OCI-LY7 (cell line): ENCODE measurements around the gene DACT3. TPM values are rescaled to one million over a fixed set of nuclear protein-coding genes. Genes with fewer than 3 reads are reported as not detected.

Source experiments
- BruUV-seq: library from RNA; stranded (reverse); fragments of 400-500 nt; replicated peaks from 2 replicates; lab custom pipeline; 2021; lab: Mats Ljungman, UMichigan
- CTCF ChIA-PET: fragments of 300-600 bp; sonication (Branson Sonifier 250); formaldehyde crosslinking; loops from one replicate; lab custom pipeline; 2022; ENCODE audit warnings: antibody characterized with exemption; ENCODE audit not compliant: unreplicated experiment; lab: Charles Lee
- POLR2A ChIA-PET: fragments of 300-600 bp; sonication (Branson Sonifier 250); formaldehyde crosslinking; loops from one replicate; lab custom pipeline; 2022; ENCODE audit warnings: antibody characterized with exemption; lab: Charles Lee
- DNase-seq: peaks from one replicate; pipeline ENCODE4 v3.0.0-alpha.2; 2015; ENCODE audit warnings: low spot score
- H2AFZ ChIP-seq: fragments of 200-600 bp; sonication (generic), shearing (Covaris generic); 2 replicates; pipeline ENCODE4 v1.6.1; 2014; ENCODE audit warnings: mild to moderate bottlenecking, antibody characterized with exemption, low read length, moderate library complexity
- H3K27ac ChIP-seq: fragments of 200-600 bp; sonication (generic); 2 replicates; pipeline ENCODE4 v1.5.1; 2014; ENCODE audit warnings: mixed run types, low read depth, mild to moderate bottlenecking, moderate library complexity, low read length, inconsistent platforms; ENCODE audit not compliant: poor library complexity, severe bottlenecking
- H3K36me3 ChIP-seq: fragments of 200-600 bp; sonication (generic); 2 replicates; pipeline ENCODE4 v1.6.1; 2014; ENCODE audit warnings: mild to moderate bottlenecking, antibody characterized with exemption, low read length, moderate library complexity, mixed read lengths; ENCODE audit not compliant: insufficient read depth
- H3K4me1 ChIP-seq: fragments of 200-600 bp; sonication (generic); 2 replicates; pipeline ENCODE4 v1.5.1; 2014; ENCODE audit warnings: mild to moderate bottlenecking, low read length; ENCODE audit not compliant: insufficient read depth, poor library complexity, severe bottlenecking
- H3K4me2 ChIP-seq: fragments of 200-600 bp; sonication (generic); 2 replicates; pipeline ENCODE4 v1.6.1; 2014; ENCODE audit warnings: mild to moderate bottlenecking, low read length
- H3K4me3 ChIP-seq: fragments of 200-600 bp; sonication (generic); 2 replicates; pipeline ENCODE4 v1.5.1; 2014; ENCODE audit warnings: mild to moderate bottlenecking, low read depth, low read length; ENCODE audit not compliant: poor library complexity, severe bottlenecking
- H3K79me2 ChIP-seq: fragments of 200-600 bp; sonication (generic); 2 replicates; pipeline ENCODE4 v1.6.1; 2016; ENCODE audit warnings: low read depth, mild to moderate bottlenecking, low read length, moderate library complexity, mixed read lengths; ENCODE audit not compliant: insufficient read depth
- H3K9me2 ChIP-seq: fragments of 200-600 bp; sonication (generic); 2 replicates; pipeline ENCODE4 v1.6.1; 2016; ENCODE audit warnings: mild to moderate bottlenecking, low read length, mixed read lengths; ENCODE audit not compliant: insufficient read depth
- H3K9me3 ChIP-seq: fragments of 200-600 bp; sonication (generic); 2 replicates; pipeline ENCODE4 v1.6.1; 2014; ENCODE audit warnings: mild to moderate bottlenecking, mixed run types, low read length, mixed read lengths
- H4K20me1 ChIP-seq: fragments of 200-600 bp; sonication (generic); 2 replicates; pipeline ENCODE4 v1.6.1; 2014; ENCODE audit warnings: mild to moderate bottlenecking, antibody characterized with exemption, low read length, moderate library complexity, mixed read lengths; ENCODE audit not compliant: insufficient read depth
- CTCF ChIP-seq: fragments of 200-600 bp; sonication (generic); conservative IDR thresholded peaks from 2 replicates; pipeline ENCODE4 v1.5.1; 2014; ENCODE audit warnings: mild to moderate bottlenecking, antibody characterized with exemption, low read length, moderate library complexity, mixed read lengths
- EZH2phosphoT487 ChIP-seq: fragments of 200-600 bp; sonication (generic); IDR thresholded peaks from 2 replicates; pipeline ENCODE4 v1.6.1; 2018; ENCODE audit warnings: low read depth, borderline replicate concordance, mild to moderate bottlenecking, mixed run types, antibody characterized with exemption, low read length, moderate library complexity, mixed read lengths
- intact Hi-C: fragments of 100-400 bp; cut with micrococcal nuclease; formaldehyde crosslinking; loops from one replicate; pipeline ENCODE4 v1.10.0; 2022; ENCODE audit not compliant: unreplicated experiment
- total RNA-seq, 2 experiments: library from RNA; depleted of rRNA in 1 of 2; stranded (reverse); fragments of >200 nt in 1 of 2; shearing (Covaris generic) in 1 of 2; gene quantifications; 2 replicates each; pipeline ENCODE4 v1.2.3, GENCODE V29; 2014 to 2022

Gene DACT3
- total RNA-seq, 2 experiments from 2014 or later, result 0.44 TPM; not detected in 1

GRCh38 chr19:46698395-46699321 is 37.7 kb upstream of the DACT3 start:
- BruUV-seq, result no TSS peak
- H3K4me1 ChIP-seq, result no peaks in the 10 kb centered on the region
- no peaks in the 10 kb centered on the region for H3K9me3 ChIP-seq
- H3K27ac ChIP-seq, result no peak overlapping the region
- no peaks in the 10 kb centered on the region for H3K9me2 ChIP-seq
- ChIA-PET POLR2A (no interaction called here), CTCF (no interaction called here)
- H4K20me1 ChIP-seq, result no peaks in the 10 kb centered on the region
- no peak overlapping the region for H3K4me2 ChIP-seq
- no peaks in the 10 kb centered on the region for H3K79me2 ChIP-seq
- no peak overlapping the region for H2AFZ ChIP-seq
- intact Hi-C loops, result no loop called here
- no peak overlapping the region for H3K4me3 ChIP-seq
- H3K36me3 ChIP-seq, result peaks cover 99% of the 10 kb centered on the region
- no peak for DNase-seq
- TF ChIP-seq CTCF (no peak), EZH2phosphoT487 (no peak)

DNA sequence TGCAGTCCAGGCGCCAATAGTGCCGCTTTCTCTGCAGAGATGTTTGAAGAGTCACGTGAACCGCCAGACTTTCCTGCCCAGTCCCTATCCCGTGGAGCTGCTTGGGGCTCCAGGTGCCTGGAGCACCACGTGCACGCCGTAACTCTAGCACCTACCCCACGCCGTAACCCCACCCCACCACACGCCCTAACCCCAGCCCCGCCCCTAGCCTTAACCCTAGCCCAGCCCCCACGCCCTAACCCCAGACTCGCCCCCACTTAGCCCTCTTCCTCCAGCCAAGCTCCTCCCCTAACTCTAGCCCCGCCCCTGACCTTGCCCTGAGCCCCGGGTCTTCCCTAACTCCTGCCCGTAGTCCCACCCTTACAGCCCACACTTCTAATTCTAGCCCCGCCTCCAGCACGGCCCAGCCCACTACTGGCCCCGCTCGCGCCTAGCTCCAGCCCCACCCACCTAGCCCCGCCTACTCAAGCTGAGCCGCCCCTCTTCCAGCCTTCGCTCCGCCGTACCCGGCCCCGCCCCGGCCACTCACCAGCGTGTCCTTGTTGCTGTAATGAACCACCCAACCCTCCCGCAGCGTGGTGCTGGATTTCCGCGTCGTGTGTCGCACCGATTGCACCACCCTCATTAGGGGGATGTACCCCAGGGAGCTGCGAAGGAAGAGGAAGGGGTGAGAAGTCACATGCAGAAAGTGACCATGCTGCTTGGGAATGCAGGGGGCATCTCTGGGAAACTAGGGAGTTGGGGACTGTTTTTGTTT is 36.4 kb upstream of the DACT3 start:
- BruUV-seq, result no TSS peak
- peak; percentile 37 for DNase-seq
- Histone ChIP-seq H4K20me1 (no peaks in the 10 kb centered on the region), H3K4me2 (no peak overlapping the region), H3K9me3 (no peaks in the 10 kb centered on the region), H2AFZ (no peak overlapping the region), H3K27ac (no peak overlapping the region), H3K79me2 (no peaks in the 10 kb centered on the region), H3K36me3 (peaks cover 100% of the 10 kb centered on the region), H3K4me1 (no peaks in the 10 kb centered on the region), H3K9me2 (no peaks in the 10 kb centered on the region), H3K4me3 (no peak overlapping the region)
- ChIA-PET POLR2A (no interaction called here), CTCF (interaction anchor here (0.5 kb wide), 1 partner anchor 50 kb away, joined by 4 read pairs; no protein-coding TSS in a partner anchor)
- intact Hi-C loops, result no loop called here
- TF ChIP-seq EZH2phosphoT487 (no peak), CTCF (no peak)
